Karpas-422 (cell line): ENCODE measurements around the gene RSPH9. TPM values are rescaled to one million over a fixed set of nuclear protein-coding genes. Genes with fewer than 3 reads are reported as not detected.

Source experiments
- DNase-seq: peaks from one replicate; pipeline ENCODE4 v3.0.0-alpha.2; 2015
- H2AFZ ChIP-seq: fragments of 200-600 bp; sonication (generic); 2 replicates; pipeline ENCODE4 v1.6.1; 2014; ENCODE audit warnings: antibody characterized with exemption, low read length, mixed read lengths
- H3K27ac ChIP-seq: fragments of 200-600 bp; sonication (generic); 2 replicates; pipeline ENCODE4 v1.5.1; 2014; ENCODE audit warnings: mild to moderate bottlenecking, low read length, moderate library complexity
- H3K27me3 ChIP-seq: fragments of 200-600 bp; sonication (generic); 2 replicates; pipeline ENCODE4 v1.6.1; 2014; ENCODE audit warnings: low read length, mixed read lengths
- H3K36me3 ChIP-seq: fragments of 200-600 bp; sonication (generic); 2 replicates; pipeline ENCODE4 v1.6.1; 2014; ENCODE audit warnings: low read length, mixed read lengths; ENCODE audit not compliant: insufficient read depth
- H3K4me1 ChIP-seq: fragments of 200-600 bp; sonication (generic); 2 replicates; pipeline ENCODE4 v1.6.1; 2014; ENCODE audit warnings: mild to moderate bottlenecking, low read length, mixed read lengths
- H3K4me2 ChIP-seq: fragments of 200-600 bp; sonication (generic); 2 replicates; pipeline ENCODE4 v1.6.1; 2014; ENCODE audit warnings: low read length, low read depth, mild to moderate bottlenecking; ENCODE audit not compliant: poor library complexity, severe bottlenecking
- H3K4me3 ChIP-seq: fragments of 200-600 bp; sonication (generic); 2 replicates; pipeline ENCODE4 v1.5.1; 2014; ENCODE audit warnings: mild to moderate bottlenecking, antibody characterized with exemption, low read length, mixed read lengths
- H3K79me2 ChIP-seq: fragments of 200-600 bp; sonication (generic); 2 replicates; pipeline ENCODE4 v1.6.1; 2014; ENCODE audit warnings: mild to moderate bottlenecking, low read length, mixed read lengths
- H3K9ac ChIP-seq: fragments of 200-600 bp; sonication (generic); 2 replicates; pipeline ENCODE4 v1.6.0; 2014; ENCODE audit warnings: low read length
- H3K9me2 ChIP-seq: fragments of 200-600 bp; sonication (generic), shearing (Covaris generic); replicated peaks from 2 replicates; pipeline ENCODE4 v1.6.0; 2014; ENCODE audit warnings: mild to moderate bottlenecking, low read length, moderate library complexity; ENCODE audit not compliant: insufficient read depth
- H3K9me3 ChIP-seq: fragments of 300-700, 200-600 bp; sonication (generic); 2 replicates; pipeline ENCODE4 v1.6.1; 2014; ENCODE audit warnings: low read length, mixed read lengths
- H4K20me1 ChIP-seq: fragments of 200-600 bp; sonication (generic); 2 replicates; pipeline ENCODE4 v1.6.1; 2014; ENCODE audit warnings: mild to moderate bottlenecking, antibody characterized with exemption, low read length, low read depth; ENCODE audit not compliant: insufficient read depth
- total RNA-seq: library from RNA; depleted of rRNA; stranded (reverse); fragments of >200 nt; shearing (Covaris generic); gene quantifications from 2 replicates; pipeline ENCODE4 v1.2.3, GENCODE V29; 2014; ENCODE audit warnings: low replicate concordance; rRNA removed

Gene RSPH9
- total RNA-seq, 1 experiment from 2014 or later = not detected

DNA sequence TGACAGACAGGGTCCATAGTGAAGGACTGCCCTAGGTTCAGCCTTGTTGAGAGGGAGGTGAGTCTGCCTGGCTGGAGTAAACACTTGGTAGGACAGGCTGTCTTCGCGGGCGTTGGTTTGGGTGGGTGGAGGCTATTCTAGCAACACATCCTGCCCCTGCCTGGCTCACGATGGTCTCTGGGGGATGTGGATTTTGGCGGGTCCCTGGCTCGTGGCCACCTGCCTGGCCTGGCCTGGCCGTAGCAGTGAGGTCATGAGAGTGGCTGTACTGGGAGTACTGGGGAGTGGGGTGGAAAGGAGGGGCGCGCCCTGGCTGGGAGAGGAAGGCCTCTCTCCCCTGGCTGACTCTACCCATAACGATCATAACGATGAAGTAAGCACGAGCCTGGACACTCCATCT, 73.0 kb downstream of the RSPH9 start:
- Histone ChIP-seq H3K9ac (no peak overlapping the region), H3K4me2 (no peak overlapping the region), H3K27ac (no peak overlapping the region), H2AFZ (no peak overlapping the region), H3K9me3 (no peaks in the 10 kb centered on the region), H3K27me3 (no peaks in the 10 kb centered on the region), H3K79me2 (no peaks in the 10 kb centered on the region), H3K36me3 (no peaks in the 10 kb centered on the region), H3K9me2 (no peaks in the 10 kb centered on the region), H3K4me1 (peaks cover 26% of the 10 kb centered on the region), H4K20me1 (peaks cover 6% of the 10 kb centered on the region; the same call in 1 of the 2 replicates), H3K4me3 (no peak overlapping the region)
- no peak for DNase-seq

GRCh38 chr6:43718387-43719105, 73.7 kb downstream of the RSPH9 start:
- no peak overlapping the region for H3K4me3 ChIP-seq
- no peaks in the 10 kb centered on the region for H3K9me3 ChIP-seq
- H3K27ac ChIP-seq = no peak overlapping the region
- no peak overlapping the region for H2AFZ ChIP-seq
- H3K36me3 ChIP-seq = no peaks in the 10 kb centered on the region
- H3K9ac ChIP-seq = no peak overlapping the region
- H3K27me3 ChIP-seq = no peaks in the 10 kb centered on the region
- H4K20me1 ChIP-seq = peaks cover 6% of the 10 kb centered on the region; the same call in 1 of the 2 replicates
- H3K4me1 ChIP-seq = peaks cover 26% of the 10 kb centered on the region
- DNase-seq = no peak
- H3K79me2 ChIP-seq = no peaks in the 10 kb centered on the region
- no peaks in the 10 kb centered on the region for H3K9me2 ChIP-seq
- no peak overlapping the region for H3K4me2 ChIP-seq

DNA sequence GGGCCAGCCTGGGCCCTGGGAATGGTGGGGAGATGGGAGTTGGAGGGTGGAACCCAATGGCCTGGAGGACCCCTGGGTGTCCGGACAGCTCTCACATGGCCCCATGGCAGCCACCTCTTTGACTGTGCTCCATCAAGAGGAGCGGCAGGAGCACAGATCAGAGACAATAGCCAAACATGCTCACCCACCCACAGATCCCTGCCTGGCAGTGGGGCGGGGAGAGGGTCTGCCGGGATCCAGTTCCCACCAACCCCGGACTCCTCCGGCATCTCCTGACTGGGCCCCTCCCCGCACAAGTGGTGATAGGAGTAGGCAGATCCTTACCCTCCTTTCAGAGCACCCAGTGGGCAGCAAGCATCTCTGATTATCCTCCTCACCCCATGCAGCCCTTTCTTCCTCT, 74.7 kb downstream of the RSPH9 start:
- Histone ChIP-seq H3K36me3 (no peaks in the 10 kb centered on the region), H3K9me3 (no peaks in the 10 kb centered on the region), H3K4me1 (peaks cover 22% of the 10 kb centered on the region), H3K4me3 (no peak overlapping the region), H3K9ac (no peak overlapping the region), H3K9me2 (no peaks in the 10 kb centered on the region), H3K4me2 (no peak overlapping the region), H3K27me3 (no peaks in the 10 kb centered on the region), H3K79me2 (no peaks in the 10 kb centered on the region), H3K27ac (no peak overlapping the region), H4K20me1 (peaks cover 6% of the 10 kb centered on the region; the same call in 1 of the 2 replicates), H2AFZ (no peak overlapping the region)
- no peak for DNase-seq

DNA sequence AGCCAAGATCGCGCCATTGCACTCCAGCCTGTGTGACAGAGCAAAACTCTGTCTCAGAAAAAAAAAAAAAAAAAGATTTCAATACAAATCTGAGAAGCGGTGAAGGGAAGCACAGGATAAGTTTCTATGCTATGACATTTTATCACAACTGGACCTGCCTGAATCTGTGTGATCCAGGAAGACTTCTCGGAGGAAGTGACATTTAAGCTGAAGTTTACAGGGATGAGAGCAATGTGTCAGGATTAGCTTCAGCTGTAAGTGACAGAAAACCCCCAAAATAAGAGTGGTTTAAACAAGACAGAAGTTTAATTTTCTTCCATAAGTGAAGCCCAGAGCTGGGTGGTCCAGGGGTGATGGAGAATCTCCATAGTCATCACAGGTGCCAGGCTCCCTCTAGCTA, 76.2 kb downstream of the RSPH9 start:
- H3K4me1 ChIP-seq = peaks cover 22% of the 10 kb centered on the region
- no peaks in the 10 kb centered on the region for H3K27me3 ChIP-seq
- H3K9me3 ChIP-seq = no peaks in the 10 kb centered on the region
- no peak for DNase-seq
- H3K9ac ChIP-seq = no peak overlapping the region
- no peak overlapping the region for H3K27ac ChIP-seq
- no peak overlapping the region for H3K4me3 ChIP-seq
- H3K9me2 ChIP-seq = no peaks in the 10 kb centered on the region
- H2AFZ ChIP-seq = no peak overlapping the region
- H3K79me2 ChIP-seq = no peaks in the 10 kb centered on the region
- no peak overlapping the region for H3K4me2 ChIP-seq
- no peaks in the 10 kb centered on the region for H3K36me3 ChIP-seq
- H4K20me1 ChIP-seq = no peaks in the 10 kb centered on the region; the same call in 1 of the 2 replicates

Other genes starting within 250 kb of the RSPH9 start
- 33.5 and 44.4 TPM in 2 replicates for gene ABCC10, start 217.5 kb upstream of the RSPH9 start, total RNA-seq
- 1.5 and 3.1 TPM in 2 replicates for gene DLK2, start 189.5 kb upstream of the RSPH9 start, total RNA-seq
- gene TJAP1, start 167.5 kb upstream of the RSPH9 start, total RNA-seq = 16.3 and 17.3 TPM in 2 replicates
- gene LRRC73, start 134.7 kb upstream of the RSPH9 start, total RNA-seq = 0.19 and 0.69 TPM in 2 replicates
- gene YIPF3, start 128.1 kb upstream of the RSPH9 start, total RNA-seq = 50.3 and 66.7 TPM in 2 replicates
- gene POLR1C, start 127.9 kb upstream of the RSPH9 start, total RNA-seq = 50.0 and 59.4 TPM in 2 replicates
- 57.9 and 61.2 TPM in 2 replicates for gene XPO5, start 69.0 kb upstream of the RSPH9 start, total RNA-seq
- 10.3 and 15.4 TPM in 2 replicates for gene POLH, start 68.9 kb upstream of the RSPH9 start, total RNA-seq
- 70.3 and 72.3 TPM in 2 replicates for gene GTPBP2, start 15.8 kb upstream of the RSPH9 start, total RNA-seq
- 28.5 and 32.2 TPM in 2 replicates for gene MAD2L1BP, start 9.2 kb upstream of the RSPH9 start, total RNA-seq
- 53.2 and 82.4 TPM in 2 replicates for gene MRPS18A, start 42.8 kb downstream of the RSPH9 start, total RNA-seq
- 146 and 217 TPM in 2 replicates for gene VEGFA, start 125.2 kb downstream of the RSPH9 start, total RNA-seq